Panc1 (cell line): ENCODE data around the gene TBC1D25.
"Not testable (repeated sequence)": the region's sequence is repeated elsewhere in the genome, so short reads cannot be mapped to it uniquely, and the experiment has no call there.

Source experiments
- SIN3A ChIP-seq: IDR thresholded peaks from 2 replicates; pipeline ENCODE4 v1.6.1; 2012; ENCODE audit warnings: low read depth, mild to moderate bottlenecking, low read length, moderate library complexity, borderline replicate concordance; ENCODE audit not compliant: insufficient read depth
- TF ChIP-seq, protein P1 (sequence below): fragments of 450-650 bp; IDR thresholded peaks from 2 replicates; pipeline ENCODE4 v1.5.1; 2017; ENCODE audit warnings: mild to moderate bottlenecking
- TF ChIP-seq, protein P2 (sequence below), 2 experiments: IDR thresholded peaks; 2 replicates each; pipeline ENCODE4 v1.6.1; 2011 to 2012; ENCODE audit warnings: low read depth in 2 of 2, control low read depth in 1 of 2, low read length in 1 of 2, mild to moderate bottlenecking in 1 of 2, moderate library complexity in 1 of 2; ENCODE audit not compliant: insufficient read depth in 1 of 2

DNA sequence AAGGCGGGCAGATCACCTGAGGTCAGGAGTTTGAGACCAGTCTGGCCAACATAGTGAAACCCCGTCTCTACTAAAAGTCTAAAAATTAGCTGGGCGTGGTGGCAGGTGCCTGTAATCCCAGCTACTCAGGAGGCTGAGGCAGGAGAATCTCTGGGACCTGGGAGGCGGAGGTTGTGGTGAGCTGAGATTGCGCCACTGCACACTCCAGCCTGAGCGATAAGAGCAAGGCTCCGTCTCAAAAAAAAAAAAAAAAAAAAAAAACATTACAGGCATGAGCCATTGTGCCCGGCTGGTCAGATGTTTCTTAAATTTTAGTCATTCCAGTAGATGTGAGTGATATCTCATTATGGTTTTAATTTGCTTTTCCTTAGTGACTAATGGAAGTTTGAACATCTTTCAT, 13.7 kb upstream of the TBC1D25 start:
- TF ChIP-seq, protein P1, sequence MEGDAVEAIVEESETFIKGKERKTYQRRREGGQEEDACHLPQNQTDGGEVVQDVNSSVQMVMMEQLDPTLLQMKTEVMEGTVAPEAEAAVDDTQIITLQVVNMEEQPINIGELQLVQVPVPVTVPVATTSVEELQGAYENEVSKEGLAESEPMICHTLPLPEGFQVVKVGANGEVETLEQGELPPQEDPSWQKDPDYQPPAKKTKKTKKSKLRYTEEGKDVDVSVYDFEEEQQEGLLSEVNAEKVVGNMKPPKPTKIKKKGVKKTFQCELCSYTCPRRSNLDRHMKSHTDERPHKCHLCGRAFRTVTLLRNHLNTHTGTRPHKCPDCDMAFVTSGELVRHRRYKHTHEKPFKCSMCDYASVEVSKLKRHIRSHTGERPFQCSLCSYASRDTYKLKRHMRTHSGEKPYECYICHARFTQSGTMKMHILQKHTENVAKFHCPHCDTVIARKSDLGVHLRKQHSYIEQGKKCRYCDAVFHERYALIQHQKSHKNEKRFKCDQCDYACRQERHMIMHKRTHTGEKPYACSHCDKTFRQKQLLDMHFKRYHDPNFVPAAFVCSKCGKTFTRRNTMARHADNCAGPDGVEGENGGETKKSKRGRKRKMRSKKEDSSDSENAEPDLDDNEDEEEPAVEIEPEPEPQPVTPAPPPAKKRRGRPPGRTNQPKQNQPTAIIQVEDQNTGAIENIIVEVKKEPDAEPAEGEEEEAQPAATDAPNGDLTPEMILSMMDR, result not testable (repeated sequence)
- TF ChIP-seq SIN3A, result not testable (repeated sequence)
- TF ChIP-seq, protein P2, sequence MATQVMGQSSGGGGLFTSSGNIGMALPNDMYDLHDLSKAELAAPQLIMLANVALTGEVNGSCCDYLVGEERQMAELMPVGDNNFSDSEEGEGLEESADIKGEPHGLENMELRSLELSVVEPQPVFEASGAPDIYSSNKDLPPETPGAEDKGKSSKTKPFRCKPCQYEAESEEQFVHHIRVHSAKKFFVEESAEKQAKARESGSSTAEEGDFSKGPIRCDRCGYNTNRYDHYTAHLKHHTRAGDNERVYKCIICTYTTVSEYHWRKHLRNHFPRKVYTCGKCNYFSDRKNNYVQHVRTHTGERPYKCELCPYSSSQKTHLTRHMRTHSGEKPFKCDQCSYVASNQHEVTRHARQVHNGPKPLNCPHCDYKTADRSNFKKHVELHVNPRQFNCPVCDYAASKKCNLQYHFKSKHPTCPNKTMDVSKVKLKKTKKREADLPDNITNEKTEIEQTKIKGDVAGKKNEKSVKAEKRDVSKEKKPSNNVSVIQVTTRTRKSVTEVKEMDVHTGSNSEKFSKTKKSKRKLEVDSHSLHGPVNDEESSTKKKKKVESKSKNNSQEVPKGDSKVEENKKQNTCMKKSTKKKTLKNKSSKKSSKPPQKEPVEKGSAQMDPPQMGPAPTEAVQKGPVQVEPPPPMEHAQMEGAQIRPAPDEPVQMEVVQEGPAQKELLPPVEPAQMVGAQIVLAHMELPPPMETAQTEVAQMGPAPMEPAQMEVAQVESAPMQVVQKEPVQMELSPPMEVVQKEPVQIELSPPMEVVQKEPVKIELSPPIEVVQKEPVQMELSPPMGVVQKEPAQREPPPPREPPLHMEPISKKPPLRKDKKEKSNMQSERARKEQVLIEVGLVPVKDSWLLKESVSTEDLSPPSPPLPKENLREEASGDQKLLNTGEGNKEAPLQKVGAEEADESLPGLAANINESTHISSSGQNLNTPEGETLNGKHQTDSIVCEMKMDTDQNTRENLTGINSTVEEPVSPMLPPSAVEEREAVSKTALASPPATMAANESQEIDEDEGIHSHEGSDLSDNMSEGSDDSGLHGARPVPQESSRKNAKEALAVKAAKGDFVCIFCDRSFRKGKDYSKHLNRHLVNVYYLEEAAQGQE (IDR thresholded peaks at IDR 0.05; ENCODE audit: insufficient read depth in 1 of 2, low read depth in 2 of 2, low read length in 1 of 2), result not testable (repeated sequence)
